Activated T-cell treated with anti-CD3 and anti-CD28 coated beads, Interleukin-2, amount 50 U/mL, for 48 hours (primary cell): ENCODE data around the gene BGLAP.
"Not testable (repeated sequence)": the region's sequence is repeated elsewhere in the genome, so short reads cannot be mapped to it uniquely, and the experiment has no call there.

Experiments
- DNase-seq, 2 experiments: peaks; one replicate each; pipeline ENCODE4 v3.0.0-alpha.2; 2020

Gene BGLAP

GRCh38 chr1:156241926-156242325 is at the start of gene BGLAP:
BGLAP (plus strand) TSS chr1:156242184; CDS start chr1:156242232, 48 bp downstream.
- DNase-seq, result no peak

- DNase-seq, result no peak
Measured at GRCh38 chr1:156193208-156193487, 48.8 kb upstream of the BGLAP start.

DNA sequence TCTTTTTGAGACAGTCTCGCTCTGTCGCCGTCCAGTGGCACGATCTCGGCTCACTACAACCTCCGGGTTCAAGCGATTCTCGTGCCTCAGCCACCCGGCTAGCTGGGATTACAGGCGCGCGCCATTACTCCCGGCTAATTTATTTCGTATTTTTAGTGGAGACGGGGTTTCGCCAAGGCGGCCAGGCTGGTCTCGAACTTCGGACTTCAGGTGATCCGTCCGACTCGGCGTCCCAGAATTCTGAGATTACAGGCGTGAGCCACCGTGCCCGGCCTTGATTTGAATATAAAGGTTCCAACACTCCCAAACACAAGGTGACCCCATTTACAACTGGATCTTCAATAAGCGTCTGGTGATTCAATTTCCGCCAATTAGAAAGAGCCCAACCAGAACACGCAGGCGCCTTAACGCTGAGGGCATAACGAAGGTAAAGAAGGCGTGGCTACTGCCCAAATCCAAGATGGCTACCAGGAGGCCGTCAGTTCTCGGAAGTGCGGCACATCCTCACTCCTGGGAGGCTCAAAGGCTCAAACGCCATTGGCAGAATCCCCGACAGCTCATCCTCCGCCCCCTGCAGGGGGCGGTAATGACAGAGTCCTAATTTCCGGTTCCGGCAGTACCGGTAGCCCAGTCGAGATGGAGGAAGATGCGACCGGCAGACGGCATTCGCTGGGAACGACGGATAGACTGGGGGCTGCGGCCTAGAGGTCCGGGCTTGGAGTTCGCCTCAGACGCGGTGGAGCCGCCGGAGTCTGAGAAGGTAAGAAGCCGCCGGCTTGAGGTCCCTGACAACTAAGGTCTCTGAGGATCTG is 48.3 kb upstream of the BGLAP start, which contains the start of gene SLC25A44:
Gene SLC25A44, plus strand, starts transcription at position 617 of the 812 bp plus-strand sequence. CDS start 5,744 bp downstream, outside the sequence.
- DNase-seq, result peak; percentile 96 to 97

DNA sequence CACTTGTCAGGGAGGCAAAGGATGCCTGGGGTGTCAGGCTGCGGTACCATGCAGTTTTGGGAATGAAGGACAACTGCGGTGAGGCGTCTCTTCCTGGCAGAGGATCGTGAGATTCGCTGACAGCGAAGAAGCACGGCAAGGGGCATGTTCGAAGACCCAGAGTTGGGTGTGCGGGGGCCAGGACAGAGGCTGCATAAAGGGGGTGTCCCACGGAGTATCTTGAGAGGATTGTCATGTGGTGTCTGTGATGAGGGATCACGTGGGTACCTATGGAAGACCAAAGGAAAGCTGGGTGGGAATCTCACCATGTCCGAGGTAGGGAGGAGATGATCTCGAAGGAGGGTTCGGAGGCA is 47.7 kb upstream of the BGLAP start:
- DNase-seq, result no peak

GRCh38 chr1:156195853-156196252 is 46.1 kb upstream of the BGLAP start:
- DNase-seq, result no peak

GRCh38 chr1:156196445-156196844 is 45.5 kb upstream of the BGLAP start:
- DNase-seq, result no peak

DNA sequence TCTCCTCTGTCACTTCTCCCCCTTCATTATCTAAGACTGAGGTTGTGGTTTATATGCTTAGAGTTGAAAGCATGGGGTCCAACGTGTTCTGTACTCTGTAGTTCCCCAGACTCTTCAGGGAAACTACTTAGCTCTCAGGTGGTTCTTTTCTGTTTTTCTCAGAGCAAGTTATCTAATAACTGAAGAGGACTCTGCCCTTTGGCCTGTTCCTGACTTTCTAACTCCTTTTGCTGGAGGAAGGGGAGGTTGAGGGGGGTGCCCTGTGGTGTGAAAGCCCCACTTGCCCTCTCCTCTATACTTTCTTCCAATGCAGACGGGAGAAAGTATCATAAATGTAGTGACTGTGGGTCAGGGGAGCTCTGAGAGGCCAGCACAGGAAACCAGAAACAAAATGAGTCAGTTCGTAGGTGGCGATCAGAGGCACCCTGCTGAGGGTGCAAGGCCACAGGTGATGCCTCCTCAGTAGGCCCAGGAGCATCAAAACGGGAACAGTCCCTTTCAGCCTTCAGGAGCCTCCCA is 43.1 kb upstream of the BGLAP start:
- peak in 1 of 2 experiments; percentile 61 for DNase-seq

DNA sequence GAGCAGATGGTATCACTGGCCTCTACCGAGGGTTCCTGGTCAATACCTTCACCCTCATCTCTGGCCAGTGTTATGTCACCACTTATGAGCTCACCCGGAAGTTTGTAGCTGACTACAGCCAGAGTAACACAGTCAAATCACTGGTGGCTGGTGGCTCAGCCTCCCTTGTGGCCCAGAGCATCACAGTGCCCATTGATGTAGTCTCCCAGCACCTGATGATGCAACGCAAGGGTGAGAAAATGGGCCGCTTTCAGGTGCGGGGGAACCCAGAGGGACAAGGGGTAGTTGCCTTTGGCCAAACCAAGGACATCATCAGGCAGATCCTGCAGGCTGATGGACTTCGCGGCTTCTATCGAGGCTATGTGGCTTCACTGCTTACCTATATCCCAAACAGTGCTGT is 41.9 kb upstream of the BGLAP start:
- DNase-seq, result no peak

DNA sequence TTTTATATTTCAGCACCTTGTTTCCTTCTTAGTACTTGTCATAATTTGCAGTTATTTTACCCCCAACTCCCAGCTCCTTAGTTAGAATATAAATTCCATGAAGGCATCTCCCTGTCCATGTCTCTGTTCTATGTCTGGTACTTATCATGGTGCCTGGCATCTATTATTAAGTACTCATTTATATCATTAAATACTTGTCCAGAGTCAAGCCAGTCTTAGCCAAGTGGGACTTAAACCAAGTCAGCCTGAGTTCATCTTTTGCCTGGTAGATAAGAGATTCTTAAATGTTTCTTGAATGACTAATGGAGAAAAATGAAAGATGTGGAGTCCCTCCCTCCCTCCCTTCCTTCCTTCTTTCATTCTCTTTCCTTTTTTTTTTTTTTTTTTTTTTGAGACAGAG is 38.7 kb upstream of the BGLAP start:
- no peak for DNase-seq

GRCh38 chr1:156204686-156205085 is 37.3 kb upstream of the BGLAP start:
- DNase-seq, result no peak

GRCh38 chr1:156211243-156211642 is 30.7 kb upstream of the BGLAP start:
- DNase-seq, result no peak

DNA sequence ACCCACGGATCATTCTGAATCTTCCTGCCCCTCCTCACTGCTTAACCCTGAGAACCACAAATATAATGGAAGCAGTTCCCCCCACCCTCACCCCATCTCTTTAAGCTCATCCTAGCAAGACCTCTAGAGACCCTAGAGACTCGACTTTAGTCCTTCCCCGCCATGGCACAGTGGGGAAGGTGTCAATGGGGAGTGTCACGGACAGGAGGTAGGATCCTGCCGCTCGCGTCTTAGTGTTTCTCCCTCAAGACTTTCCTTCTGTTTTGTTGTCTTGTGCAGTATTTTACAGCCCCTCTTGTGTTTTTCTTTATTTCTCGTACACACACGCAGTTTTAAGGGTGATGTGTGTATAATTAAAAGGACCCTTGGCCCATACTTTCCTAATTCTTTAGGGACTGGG is 29.9 kb upstream of the BGLAP start:
- DNase-seq, result no peak

DNA sequence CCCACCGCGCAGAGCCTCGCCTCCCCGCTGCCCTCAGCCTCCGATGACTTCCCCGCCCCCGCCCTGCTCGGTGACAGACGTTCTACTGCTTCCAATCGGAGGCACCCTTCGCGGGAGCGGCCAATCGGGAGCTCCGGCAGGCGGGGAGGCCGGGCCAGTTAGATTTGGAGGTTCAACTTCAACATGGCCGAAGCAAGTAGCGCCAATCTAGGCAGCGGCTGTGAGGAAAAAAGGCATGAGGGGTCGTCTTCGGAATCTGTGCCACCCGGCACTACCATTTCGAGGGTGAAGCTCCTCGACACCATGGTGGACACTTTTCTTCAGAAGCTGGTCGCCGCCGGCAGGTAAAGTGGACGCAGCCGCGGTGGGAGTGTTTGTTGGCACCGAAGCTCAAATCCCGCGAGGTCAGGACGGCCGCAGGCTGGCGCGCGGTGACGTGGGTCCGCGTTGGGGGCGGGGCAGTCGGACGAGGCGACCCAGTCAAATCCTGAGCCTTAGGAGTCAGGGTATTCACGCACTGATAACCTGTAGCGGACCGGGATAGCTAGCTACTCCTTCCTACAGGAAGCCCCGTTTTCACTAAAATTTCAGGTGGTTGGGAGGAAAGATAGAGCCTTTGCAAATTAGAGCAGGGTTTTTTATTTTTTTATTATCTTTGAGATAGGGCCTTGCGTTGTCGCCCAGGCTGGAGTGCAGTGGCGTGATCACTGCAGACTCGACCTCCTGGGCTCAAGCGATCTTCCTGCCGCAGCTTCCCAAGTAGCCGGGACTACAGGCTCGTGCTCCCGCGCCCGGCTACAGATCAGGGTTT is 28.9 kb upstream of the BGLAP start, which contains the start of gene PMF1:
Gene PMF1, plus strand, starts transcription at position 175 of the 811 bp plus-strand sequence. Its CDS starts 9 bp downstream, at position 184.
- DNase-seq, result peak; percentile 97 to 98

DNA sequence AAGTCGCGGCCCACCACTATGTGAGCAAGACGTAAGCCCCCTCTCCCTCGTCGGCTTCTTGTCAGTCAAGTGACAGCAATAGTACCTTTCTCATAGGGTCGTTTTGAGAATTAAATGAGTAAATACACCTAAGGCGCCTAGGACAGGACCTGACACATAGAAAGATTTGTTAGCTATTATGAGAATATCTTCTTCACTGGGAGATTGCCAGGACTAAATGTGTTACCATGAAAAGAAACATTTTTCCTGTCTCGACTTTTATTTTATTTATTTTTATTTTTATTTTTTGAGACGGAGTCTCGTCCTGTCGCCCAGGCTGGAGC is 28.4 kb upstream of the BGLAP start:
- DNase-seq, result no peak

DNA sequence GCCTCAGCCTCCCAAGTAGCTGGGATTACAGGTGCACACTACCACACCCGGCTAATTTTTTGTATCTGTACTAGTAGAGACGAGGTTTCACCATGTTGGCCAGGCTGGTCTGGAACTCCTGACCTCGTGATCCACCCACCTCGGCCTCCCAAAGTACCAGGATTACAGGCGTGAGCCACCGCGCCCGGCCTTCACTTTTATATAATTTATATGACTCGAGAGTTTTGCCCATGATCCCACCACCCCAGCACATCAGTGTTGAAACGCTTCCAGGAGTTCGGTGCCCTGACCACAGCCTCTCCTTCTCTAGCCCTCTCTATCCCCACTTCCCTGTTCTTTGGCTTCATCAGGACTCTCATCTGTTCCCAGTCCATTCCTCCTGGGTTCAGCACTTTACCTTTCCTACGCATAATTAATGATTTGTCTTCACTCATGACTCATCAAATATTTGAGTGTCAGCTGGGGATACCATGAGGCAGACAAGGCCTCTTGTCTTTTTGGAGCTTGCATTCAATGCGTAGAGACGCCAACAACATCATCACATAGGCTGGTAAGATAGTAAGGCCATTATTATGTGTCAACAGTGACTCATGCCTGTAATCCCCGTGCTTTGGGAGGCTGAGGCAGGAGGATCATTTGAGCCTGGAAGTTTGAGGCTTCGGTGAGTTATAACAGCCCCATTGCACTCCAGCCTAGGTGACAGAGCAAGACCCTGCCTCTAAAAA is 27.8 kb upstream of the BGLAP start:
- peak; percentile 68 to 70 for DNase-seq

GRCh38 chr1:156216361-156217086 is 25.5 kb upstream of the BGLAP start:
- DNase-seq, result not testable (repeated sequence)

DNA sequence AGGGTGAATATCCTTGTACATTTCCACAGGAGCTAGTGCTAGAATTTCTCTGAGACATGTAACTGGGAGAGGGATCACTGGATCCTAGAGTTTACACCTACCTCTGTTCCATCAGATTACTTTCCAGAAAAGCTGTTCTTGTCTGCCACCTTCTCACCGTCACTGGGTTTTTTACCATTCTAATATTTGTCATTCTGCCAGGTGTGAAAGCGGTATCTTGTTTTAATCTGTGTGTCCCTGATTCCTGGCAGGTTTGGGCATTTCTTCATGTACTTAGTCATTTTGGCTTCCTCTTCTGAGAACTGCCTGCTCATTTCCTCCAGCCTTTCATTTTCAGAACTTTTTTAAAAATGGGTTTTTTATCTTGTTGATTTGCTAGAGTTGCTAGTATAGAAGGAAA is 24.1 kb upstream of the BGLAP start:
- no peak for DNase-seq

DNA sequence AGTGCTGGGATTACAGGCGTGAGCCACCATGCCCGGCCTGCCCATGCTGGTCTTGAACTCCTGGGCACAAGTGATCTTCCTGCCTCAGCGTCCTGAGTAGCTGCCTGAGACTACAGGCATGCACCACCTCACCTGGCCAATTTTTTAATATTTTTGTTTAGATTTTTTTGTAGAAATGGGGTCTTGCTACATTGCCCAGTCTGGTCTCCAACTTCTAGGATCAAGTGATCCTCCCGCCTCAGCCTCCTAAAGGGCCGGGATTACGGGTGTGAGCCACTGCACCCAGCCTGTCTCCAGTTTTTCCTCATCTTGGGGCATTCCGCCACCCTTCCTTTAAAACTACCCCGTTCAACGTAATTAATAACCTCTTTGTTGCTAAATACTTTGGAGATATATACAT is 21.8 kb upstream of the BGLAP start:
- DNase-seq, result no peak

DNA sequence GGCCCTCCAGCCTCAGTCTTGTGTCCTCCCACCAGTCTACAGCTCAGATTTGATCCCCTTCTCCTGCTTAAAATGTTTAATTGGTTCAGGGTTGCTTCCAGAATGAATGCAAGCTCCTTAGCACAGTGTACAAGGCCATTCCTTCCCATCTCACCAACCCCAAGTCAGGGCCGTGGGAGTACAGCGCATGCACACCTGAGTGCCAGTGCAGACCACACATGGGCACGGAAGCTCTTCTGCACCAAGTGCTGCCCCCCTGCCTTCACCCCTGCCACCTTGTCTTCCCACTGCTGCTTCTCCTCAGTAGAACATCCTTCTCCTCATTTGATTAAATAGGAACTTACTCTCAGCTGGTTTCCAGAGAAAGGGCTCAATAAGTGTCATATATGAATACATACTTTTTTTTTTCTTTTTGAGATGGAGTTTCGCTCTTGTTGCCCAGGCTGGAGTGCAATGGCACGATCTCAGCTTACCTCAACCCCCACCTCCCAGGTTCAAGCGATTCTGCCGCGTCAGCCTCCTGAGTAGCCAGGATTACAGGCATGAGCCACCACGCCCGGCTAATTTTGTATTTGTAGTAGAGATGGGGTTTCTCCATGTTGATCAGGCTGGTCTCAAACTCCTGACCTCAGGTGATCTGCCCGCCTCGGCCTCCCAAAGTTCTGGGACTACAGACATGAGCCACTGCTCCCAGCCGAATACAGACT is 19.8 kb upstream of the BGLAP start:
- DNase-seq, result peak in 1 of 2 experiments; percentile 57

- DNase-seq, result no peak
Measured at GRCh38 chr1:156225677-156226014, 16.3 kb upstream of the BGLAP start.

- peak in 1 of 2 experiments; percentile 53 for DNase-seq
Measured at GRCh38 chr1:156226116-156226538, 15.9 kb upstream of the BGLAP start.

GRCh38 chr1:156226782-156227181 is 15.2 kb upstream of the BGLAP start:
- no peak for DNase-seq
